Naive thymus-derived CD4-positive, alpha-beta T cell (primary cell): Measurements from ENCODE around the gene WSCD2. TPM values are rescaled to one million over a fixed set of nuclear protein-coding genes. Genes with fewer than 3 reads are reported as not detected.

Experiments
- ATAC-seq: fragments of 150-1000 bp; cut with Tn5 transposase; 2 replicates; pipeline ENCODE4 v1.10.0; 2021; ENCODE audit warnings: mild to moderate bottlenecking, moderate library complexity
- CTCF ChIA-PET: fragments of 350-600 bp; sonication (Branson Sonifier 250); formaldehyde crosslinking; loops from one replicate; lab custom pipeline; 2021; ENCODE audit warnings: antibody characterized with exemption; lab: Charles Lee
- POLR2A ChIA-PET: fragments of 350-600 bp; sonication (Branson Sonifier 250); formaldehyde crosslinking; loops from one replicate; lab custom pipeline; 2021; ENCODE audit warnings: antibody characterized with exemption, inconsistent platforms; lab: Charles Lee
- DNase-seq, 9 donors: peaks; one replicate each; pipeline versions ENCODE4 v3.0.0 to v3.0.0-alpha.2; 2020 to 2022; ENCODE audit warnings: mixed read lengths in 1 of 9
- H3K27ac ChIP-seq: one replicate; pipeline ENCODE4 v1.7.0; 2013; ENCODE audit warnings: mild to moderate bottlenecking, low read depth, low read length, moderate library complexity
- H3K27me3 ChIP-seq, 2 donors: one replicate each; pipeline ENCODE4 v1.7.0; 2013; ENCODE audit warnings: low read length in 2 of 2, mild to moderate bottlenecking in 2 of 2, moderate library complexity in 2 of 2; ENCODE audit not compliant: control insufficient read depth in 2 of 2, insufficient read depth in 2 of 2
- H3K36me3 ChIP-seq, 3 experiments: 1 replicate in 2 of 3; 2 replicates in 1 of 3; pipeline ENCODE4 v1.7.0; 2013; ENCODE audit warnings: low read length in 3 of 3, mild to moderate bottlenecking in 3 of 3, moderate library complexity in 1 of 3; ENCODE audit not compliant: insufficient read depth in 3 of 3, control insufficient read depth in 2 of 3
- H3K4me1 ChIP-seq, 2 donors: one replicate each; pipeline ENCODE4 v1.7.0; 2013; ENCODE audit warnings: low read length in 2 of 2, mild to moderate bottlenecking in 2 of 2, moderate library complexity in 1 of 2; ENCODE audit not compliant: control insufficient read depth in 2 of 2, insufficient read depth in 2 of 2
- H3K4me3 ChIP-seq: 2 replicates; pipeline ENCODE4 v1.7.0; 2013; ENCODE audit warnings: mild to moderate bottlenecking, low read length
- H3K9me3 ChIP-seq, 3 experiments: 1 replicate in 2 of 3; 2 replicates in 1 of 3; pipeline ENCODE4 v1.7.0; 2013; ENCODE audit warnings: low read length in 3 of 3; ENCODE audit not compliant: control insufficient read depth in 2 of 3
- H3K27ac Mint-ChIP-seq, 9 donors: one replicate each; pipeline ENCODE4 v1.8.0; 2020 to 2022; ENCODE audit warnings: mixed read lengths in 9 of 9, mild to moderate bottlenecking in 8 of 9, moderate library complexity in 5 of 9, inconsistent platforms in 2 of 9
- H3K27me3 Mint-ChIP-seq, 5 donors: one replicate each; pipeline ENCODE4 v1.8.0; 2021 to 2022; ENCODE audit warnings: mixed read lengths in 5 of 5, mild to moderate bottlenecking in 1 of 5
- H3K36me3 Mint-ChIP-seq, 5 donors: one replicate each; pipeline ENCODE4 v1.8.0; 2020 to 2022; ENCODE audit warnings: mixed read lengths in 5 of 5, mild to moderate bottlenecking in 3 of 5, inconsistent platforms in 1 of 5
- H3K4me1 Mint-ChIP-seq, 7 donors: one replicate each; pipeline ENCODE4 v1.8.0; 2020 to 2022; ENCODE audit warnings: mixed read lengths in 7 of 7, mild to moderate bottlenecking in 3 of 7, inconsistent platforms in 1 of 7
- H3K4me3 Mint-ChIP-seq, 10 donors: one replicate each; pipeline ENCODE4 v1.8.0; 2020 to 2022; ENCODE audit warnings: mild to moderate bottlenecking in 10 of 10, mixed read lengths in 10 of 10, moderate library complexity in 6 of 10, inconsistent platforms in 2 of 10
- H3K9me3 Mint-ChIP-seq, 11 donors: one replicate each; pipeline ENCODE4 v1.8.0; 2020 to 2022; ENCODE audit warnings: mixed read lengths in 11 of 11, mild to moderate bottlenecking in 4 of 11, inconsistent platforms in 1 of 11, moderate library complexity in 1 of 11
- intact Hi-C, 2 donors: fragments of 100-400 bp; cut with micrococcal nuclease; formaldehyde crosslinking; loops; one replicate each; pipeline ENCODE4 v1.15.1; 2023
- polyA plus RNA-seq, 2 donors: library from polyadenylated mRNA; unstranded; fragments of 300-500 nt; fragmentation: Illumina TruSeq; gene quantifications; one replicate each; pipeline ENCODE4 v1.2.3, GENCODE V29; 2021
- total RNA-seq, 6 experiments: library from RNA in 5 of 6; stranded (reverse) in 5 of 6; gene quantifications; 1 replicate in 5 of 6; 2 replicates in 1 of 6; pipeline ENCODE4 v1.2.3 and lab custom pipeline; 2021 to 2026

The WSCD2 gene
- total and polyA plus RNA-seq, 7 experiments from 2014 or later = not detected

GRCh38 chr12:108204117-108204987 is 75.3 kb downstream of the WSCD2 start:
- Histone ChIP-seq H3K27me3 (no peaks in the 10 kb centered on the region), H3K4me1 (no peaks in the 10 kb centered on the region), H3K9me3 (no peaks in the 10 kb centered on the region), H3K4me3 (no peak overlapping the region), H3K27ac (no peak overlapping the region), H3K36me3 (no peaks in the 10 kb centered on the region)
- ChIA-PET POLR2A (no interaction called here), CTCF (no interaction called here)
- H3K36me3 Mint-ChIP-seq = no peaks in the 10 kb centered on the region
- no peak overlapping the region for H3K27ac Mint-ChIP-seq
- H3K4me1 Mint-ChIP-seq = no peaks in the 10 kb centered on the region
- peaks cover 0 to 3% (median 0%) of the 10 kb centered on the region in 11 donors for H3K9me3 Mint-ChIP-seq
- H3K27me3 Mint-ChIP-seq = peaks cover 2 to 46% (median 30%) of the 10 kb centered on the region in 5 donors
- ATAC-seq = no peak
- H3K4me3 Mint-ChIP-seq = no peak overlapping the region
- DNase-seq = no peak
- intact Hi-C loops = no loop called here

GRCh38 chr12:108205864-108206263 is 76.8 kb downstream of the WSCD2 start:
- ChIA-PET POLR2A (no interaction called here), CTCF (no interaction called here)
- H3K4me1 ChIP-seq = no peaks in the 10 kb centered on the region
- Mint-ChIP-seq H3K36me3 (no peaks in the 10 kb centered on the region), H3K4me1 (no peaks in the 10 kb centered on the region), H3K9me3 (peaks cover 0 to 6% (median 0%) of the 10 kb centered on the region in 11 donors), H3K27ac (no peak overlapping the region), H3K27me3 (peaks cover 2 to 52% (median 37%) of the 10 kb centered on the region in 5 donors), H3K4me3 (no peak overlapping the region)
- DNase-seq (no peak), ATAC-seq (no peak)
- no peaks in the 10 kb centered on the region for H3K9me3 ChIP-seq
- H3K27ac ChIP-seq = no peak overlapping the region
- no peak overlapping the region for H3K4me3 ChIP-seq
- intact Hi-C loops = no loop called here
- H3K36me3 ChIP-seq = no peaks in the 10 kb centered on the region
- no peaks in the 10 kb centered on the region for H3K27me3 ChIP-seq

DNA sequence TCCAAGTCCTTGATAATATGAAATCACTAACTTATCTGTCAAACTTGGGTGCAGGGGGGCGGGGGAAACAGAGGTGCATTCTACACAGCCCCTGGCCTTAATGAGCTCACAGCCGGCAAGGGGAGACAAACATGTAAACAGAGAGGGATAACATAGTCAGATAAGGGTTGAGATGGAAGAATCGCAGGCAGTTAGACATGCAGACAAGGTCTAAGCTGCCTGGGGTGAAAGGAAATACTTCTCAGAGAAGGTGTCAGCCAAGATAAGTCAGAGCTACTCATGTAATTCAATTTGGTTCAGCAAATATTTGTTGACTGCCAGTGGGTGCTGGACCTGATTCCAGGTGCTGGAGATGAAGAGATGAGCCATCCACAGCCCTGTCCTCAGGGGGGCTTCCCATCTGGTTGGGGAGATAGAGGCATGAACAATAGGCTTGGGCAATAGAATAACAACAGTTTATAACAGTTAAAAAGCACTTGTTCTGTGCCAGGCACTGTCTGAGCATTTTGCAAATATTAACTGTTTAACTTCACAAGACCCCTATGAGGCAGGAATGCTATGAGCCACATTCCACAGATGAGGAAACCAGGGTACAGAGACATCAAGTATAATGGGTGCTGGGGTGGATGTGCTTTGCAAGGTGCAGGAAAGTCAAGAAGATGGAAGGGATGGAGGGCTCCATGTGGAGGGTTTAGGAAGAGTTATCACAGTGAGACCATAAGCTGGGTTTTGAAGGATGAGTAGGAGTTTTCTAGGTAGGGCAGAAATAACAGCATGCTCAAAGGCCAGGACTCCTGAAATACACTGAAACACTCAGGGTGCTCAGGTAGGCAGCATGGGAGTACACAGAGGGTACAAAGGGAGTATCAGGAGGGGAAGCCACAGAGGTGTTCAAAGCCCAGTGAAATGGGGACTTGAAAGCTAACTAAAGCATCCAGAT is 79.0 kb downstream of the WSCD2 start:
- H3K36me3 Mint-ChIP-seq = peaks cover 0 to 3% (median 0%) of the 10 kb centered on the region in 5 donors
- H3K4me1 Mint-ChIP-seq = no peaks in the 10 kb centered on the region
- H3K4me1 ChIP-seq = no peaks in the 10 kb centered on the region
- ChIA-PET CTCF (no interaction called here), POLR2A (no interaction called here)
- H3K9me3 ChIP-seq = no peaks in the 10 kb centered on the region
- intact Hi-C loops = no loop called here
- no peak overlapping the region for H3K27ac Mint-ChIP-seq
- no peak overlapping the region for H3K4me3 Mint-ChIP-seq
- DNase-seq (no peak), ATAC-seq (no peak)
- H3K36me3 ChIP-seq = no peaks in the 10 kb centered on the region
- peaks cover 0 to 8% (median 0%) of the 10 kb centered on the region in 11 donors for H3K9me3 Mint-ChIP-seq
- peaks cover 2 to 50% (median 44%) of the 10 kb centered on the region in 5 donors for H3K27me3 Mint-ChIP-seq
- no peaks in the 10 kb centered on the region for H3K27me3 ChIP-seq
- H3K4me3 ChIP-seq = no peak overlapping the region
- H3K27ac ChIP-seq = no peak overlapping the region

DNA sequence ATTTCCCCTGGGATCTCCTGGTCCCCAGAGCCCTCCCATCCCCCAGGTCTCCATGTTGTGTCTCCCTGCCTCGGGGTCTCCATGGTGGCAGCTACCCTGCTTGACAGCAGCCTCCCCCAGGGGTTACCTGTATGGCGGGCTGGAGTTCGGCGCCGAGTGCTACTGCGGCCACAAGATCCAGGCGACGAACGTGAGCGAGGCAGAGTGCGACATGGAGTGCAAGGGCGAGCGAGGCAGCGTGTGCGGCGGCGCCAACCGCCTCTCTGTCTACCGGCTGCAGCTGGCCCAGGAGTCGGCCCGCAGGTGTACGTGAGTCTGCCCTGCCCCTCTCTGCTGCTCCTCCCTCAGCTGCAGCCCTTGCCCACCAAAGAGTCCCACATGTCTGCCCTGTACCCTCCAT is 80.9 kb downstream of the WSCD2 start:
- Histone ChIP-seq H3K36me3 (no peaks in the 10 kb centered on the region), H3K27ac (no peak overlapping the region), H3K4me1 (no peaks in the 10 kb centered on the region), H3K27me3 (no peaks in the 10 kb centered on the region), H3K4me3 (no peak overlapping the region), H3K9me3 (no peaks in the 10 kb centered on the region)
- Mint-ChIP-seq H3K9me3 (peaks cover 0 to 8% (median 0%) of the 10 kb centered on the region in 11 donors), H3K4me1 (no peaks in the 10 kb centered on the region), H3K4me3 (no peak overlapping the region), H3K27me3 (peaks cover 0 to 46% (median 39%) of the 10 kb centered on the region in 5 donors), H3K27ac (no peak overlapping the region), H3K36me3 (peaks cover 0 to 3% (median 0%) of the 10 kb centered on the region in 5 donors)
- POLR2A ChIA-PET = no interaction called here
- CTCF ChIA-PET = no interaction called here
- ATAC-seq (no peak), DNase-seq (no peak)
- intact Hi-C loops = no loop called here

GRCh38 chr12:108211157-108211556 is 82.1 kb downstream of the WSCD2 start:
- peaks cover 0 to 3% (median 0%) of the 10 kb centered on the region in 5 donors for H3K36me3 Mint-ChIP-seq
- Histone ChIP-seq H3K27me3 (no peaks in the 10 kb centered on the region), H3K9me3 (no peaks in the 10 kb centered on the region), H3K4me1 (no peaks in the 10 kb centered on the region), H3K27ac (no peak overlapping the region), H3K4me3 (no peak overlapping the region), H3K36me3 (no peaks in the 10 kb centered on the region)
- ATAC-seq (no peak), DNase-seq (no peak)
- H3K27me3 Mint-ChIP-seq = peaks cover 0 to 47% (median 41%) of the 10 kb centered on the region in 5 donors
- H3K4me1 Mint-ChIP-seq = no peaks in the 10 kb centered on the region
- H3K9me3 Mint-ChIP-seq = peaks cover 0 to 8% (median 0%) of the 10 kb centered on the region in 11 donors
- no peak overlapping the region for H3K27ac Mint-ChIP-seq
- ChIA-PET CTCF (interaction anchor here (0.7 kb wide), 1 partner anchor 239 kb away, joined by 3 read pairs; no protein-coding TSS in a partner anchor), POLR2A (no interaction called here)
- H3K4me3 Mint-ChIP-seq = no peak overlapping the region
- intact Hi-C loops = no loop called here

DNA sequence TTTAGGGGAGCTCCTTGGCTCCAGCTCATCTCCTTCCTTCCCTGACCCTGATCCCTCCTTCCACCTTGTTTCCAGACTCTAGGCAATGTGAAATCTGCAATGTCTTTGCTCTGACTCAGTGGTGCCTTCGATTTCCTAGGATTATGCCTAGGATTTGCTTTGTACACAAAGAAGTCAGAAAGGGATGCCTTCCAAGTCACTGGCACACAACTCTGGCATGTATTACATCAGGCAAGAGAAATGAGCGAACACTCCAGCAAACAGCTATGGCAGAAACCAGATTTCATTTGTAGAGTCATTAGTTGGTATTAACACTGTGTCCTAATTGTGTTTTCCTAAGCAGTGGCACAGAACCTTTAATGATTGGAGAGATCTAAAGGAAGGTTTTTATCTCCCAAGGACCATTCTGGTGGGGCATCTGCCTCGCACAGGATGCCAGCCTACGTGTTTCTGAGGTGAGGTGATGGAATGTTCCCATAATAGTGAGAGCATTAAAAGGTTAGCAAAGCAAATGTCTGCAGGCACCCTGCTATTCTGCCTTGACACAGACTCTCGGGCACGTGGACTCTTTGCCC is 84.9 kb downstream of the WSCD2 start:
- H3K27me3 Mint-ChIP-seq = peaks cover 0 to 45% (median 38%) of the 10 kb centered on the region in 5 donors
- no peaks in the 10 kb centered on the region for H3K4me1 Mint-ChIP-seq
- intact Hi-C loops = no loop called here
- Histone ChIP-seq H3K4me3 (no peak overlapping the region), H3K36me3 (no peaks in the 10 kb centered on the region), H3K27me3 (no peaks in the 10 kb centered on the region), H3K27ac (no peak overlapping the region), H3K9me3 (no peaks in the 10 kb centered on the region), H3K4me1 (no peaks in the 10 kb centered on the region)
- ATAC-seq = no peak
- no peak for DNase-seq
- POLR2A ChIA-PET = no interaction called here
- H3K4me3 Mint-ChIP-seq = no peak overlapping the region
- H3K9me3 Mint-ChIP-seq = peaks cover 0 to 8% (median 0%) of the 10 kb centered on the region in 11 donors
- H3K36me3 Mint-ChIP-seq = peaks cover 0 to 3% (median 0%) of the 10 kb centered on the region in 5 donors
- no peak overlapping the region for H3K27ac Mint-ChIP-seq
- CTCF ChIA-PET = no interaction called here
